ENCODE measurements around the gene UVRAG.

The UVRAG gene

GRCh38 chr11:76026281-76026680 is 211.3 kb downstream of the UVRAG start:
- H3K9me3 ChIP-seq (ENCODE audit: control insufficient read depth in 2 of 2, low read length in 2 of 2) = no peaks in the 10 kb centered on the region
- H3K9ac ChIP-seq (ENCODE audit: low read depth in 1 of 2, low read length in 2 of 2) = no peak overlapping the region
- no peaks in the 10 kb centered on the region for H3K36me3 ChIP-seq (ENCODE audit: control insufficient read depth in 2 of 2, insufficient read depth in 2 of 2, low read length in 2 of 2)
- no peaks in the 10 kb centered on the region for H3K27me3 ChIP-seq (ENCODE audit: control insufficient read depth in 2 of 2, insufficient read depth in 2 of 2, low read length in 2 of 2)
- no peak overlapping the region for H3K4me3 ChIP-seq (ENCODE audit: low read length in 2 of 2)
- H3K27ac ChIP-seq (ENCODE audit: low read depth in 2 of 2, low read length in 2 of 2) = no peak overlapping the region
- H3K4me1 ChIP-seq (ENCODE audit: control insufficient read depth in 2 of 2, insufficient read depth in 2 of 2, low read length in 2 of 2) = peaks cover 0 to 4% of the 10 kb centered on the region in 2 donors

- H3K4me1 ChIP-seq (ENCODE audit: control insufficient read depth in 2 of 2, insufficient read depth in 2 of 2, low read length in 2 of 2) = peaks cover 0 to 4% of the 10 kb centered on the region in 2 donors
- no peaks in the 10 kb centered on the region for H3K9me3 ChIP-seq (ENCODE audit: control insufficient read depth in 2 of 2, low read length in 2 of 2)
- no peaks in the 10 kb centered on the region for H3K36me3 ChIP-seq (ENCODE audit: control insufficient read depth in 2 of 2, insufficient read depth in 2 of 2, low read length in 2 of 2)
- no peaks in the 10 kb centered on the region for H3K27me3 ChIP-seq (ENCODE audit: control insufficient read depth in 2 of 2, insufficient read depth in 2 of 2, low read length in 2 of 2)
- H3K9ac ChIP-seq (ENCODE audit: low read depth in 1 of 2, low read length in 2 of 2) = no peak overlapping the region
- no peak overlapping the region for H3K4me3 ChIP-seq (ENCODE audit: low read length in 2 of 2)
- H3K27ac ChIP-seq (ENCODE audit: low read depth in 2 of 2, low read length in 2 of 2) = no peak overlapping the region
Measured at GRCh38 chr11:76026862-76027261, 211.9 kb downstream of the UVRAG start.

GRCh38 chr11:76030286-76030685 is 215.3 kb downstream of the UVRAG start:
- Histone ChIP-seq H3K4me1 (ENCODE audit: control insufficient read depth in 2 of 2, insufficient read depth in 2 of 2, low read length in 2 of 2) (no peaks in the 10 kb centered on the region), H3K4me3 (ENCODE audit: low read length in 2 of 2) (no peak overlapping the region), H3K27ac (ENCODE audit: low read depth in 2 of 2, low read length in 2 of 2) (no peak overlapping the region), H3K9me3 (ENCODE audit: control insufficient read depth in 2 of 2, low read length in 2 of 2) (no peaks in the 10 kb centered on the region), H3K9ac (ENCODE audit: low read depth in 1 of 2, low read length in 2 of 2) (no peak overlapping the region), H3K36me3 (ENCODE audit: control insufficient read depth in 2 of 2, insufficient read depth in 2 of 2, low read length in 2 of 2) (no peaks in the 10 kb centered on the region), H3K27me3 (ENCODE audit: control insufficient read depth in 2 of 2, insufficient read depth in 2 of 2, low read length in 2 of 2) (no peaks in the 10 kb centered on the region)

GRCh38 chr11:76030968-76031590 is 216.1 kb downstream of the UVRAG start:
- no peaks in the 10 kb centered on the region for H3K27me3 ChIP-seq (ENCODE audit: control insufficient read depth in 2 of 2, insufficient read depth in 2 of 2, low read length in 2 of 2)
- H3K4me1 ChIP-seq (ENCODE audit: control insufficient read depth in 2 of 2, insufficient read depth in 2 of 2, low read length in 2 of 2) = no peaks in the 10 kb centered on the region
- no peaks in the 10 kb centered on the region for H3K36me3 ChIP-seq (ENCODE audit: control insufficient read depth in 2 of 2, insufficient read depth in 2 of 2, low read length in 2 of 2)
- H3K9me3 ChIP-seq (ENCODE audit: control insufficient read depth in 2 of 2, low read length in 2 of 2) = no peaks in the 10 kb centered on the region
- H3K4me3 ChIP-seq (ENCODE audit: low read length in 2 of 2) = no peak overlapping the region
- H3K27ac ChIP-seq (ENCODE audit: low read depth in 2 of 2, low read length in 2 of 2) = no peak overlapping the region
- H3K9ac ChIP-seq (ENCODE audit: low read depth in 1 of 2, low read length in 2 of 2) = no peak overlapping the region

- Histone ChIP-seq H3K4me1 (ENCODE audit: control insufficient read depth in 2 of 2, insufficient read depth in 2 of 2, low read length in 2 of 2) (no peaks in the 10 kb centered on the region), H3K4me3 (ENCODE audit: low read length in 2 of 2) (no peak overlapping the region), H3K9ac (ENCODE audit: low read depth in 1 of 2, low read length in 2 of 2) (no peak overlapping the region), H3K9me3 (ENCODE audit: control insufficient read depth in 2 of 2, low read length in 2 of 2) (no peaks in the 10 kb centered on the region), H3K36me3 (ENCODE audit: control insufficient read depth in 2 of 2, insufficient read depth in 2 of 2, low read length in 2 of 2) (no peaks in the 10 kb centered on the region), H3K27me3 (ENCODE audit: control insufficient read depth in 2 of 2, insufficient read depth in 2 of 2, low read length in 2 of 2) (no peaks in the 10 kb centered on the region), H3K27ac (ENCODE audit: low read depth in 2 of 2, low read length in 2 of 2) (no peak overlapping the region)
Measured at GRCh38 chr11:76033699-76034098, 218.7 kb downstream of the UVRAG start.

GRCh38 chr11:76035020-76035419 is 220.0 kb downstream of the UVRAG start:
- H3K4me3 ChIP-seq (ENCODE audit: low read length in 2 of 2) = no peak overlapping the region
- H3K9ac ChIP-seq (ENCODE audit: low read depth in 1 of 2, low read length in 2 of 2) = no peak overlapping the region
- H3K27me3 ChIP-seq (ENCODE audit: control insufficient read depth in 2 of 2, insufficient read depth in 2 of 2, low read length in 2 of 2) = no peaks in the 10 kb centered on the region
- no peaks in the 10 kb centered on the region for H3K9me3 ChIP-seq (ENCODE audit: control insufficient read depth in 2 of 2, low read length in 2 of 2)
- H3K27ac ChIP-seq (ENCODE audit: low read depth in 2 of 2, low read length in 2 of 2) = no peak overlapping the region
- no peaks in the 10 kb centered on the region for H3K4me1 ChIP-seq (ENCODE audit: control insufficient read depth in 2 of 2, insufficient read depth in 2 of 2, low read length in 2 of 2)
- H3K36me3 ChIP-seq (ENCODE audit: control insufficient read depth in 2 of 2, insufficient read depth in 2 of 2, low read length in 2 of 2) = no peaks in the 10 kb centered on the region

GRCh38 chr11:76038608-76039007 is 223.6 kb downstream of the UVRAG start:
- no peak overlapping the region for H3K4me3 ChIP-seq (ENCODE audit: low read length in 2 of 2)
- H3K27me3 ChIP-seq (ENCODE audit: control insufficient read depth in 2 of 2, insufficient read depth in 2 of 2, low read length in 2 of 2) = no peaks in the 10 kb centered on the region

GRCh38 chr11:76041208-76041607 is 226.2 kb downstream of the UVRAG start:
- Histone ChIP-seq H3K27me3 (ENCODE audit: control insufficient read depth in 2 of 2, insufficient read depth in 2 of 2, low read length in 2 of 2) (no peaks in the 10 kb centered on the region), H3K4me1 (ENCODE audit: control insufficient read depth in 2 of 2, insufficient read depth in 2 of 2, low read length in 2 of 2) (no peaks in the 10 kb centered on the region), H3K4me3 (ENCODE audit: low read length in 2 of 2) (no peak overlapping the region), H3K36me3 (ENCODE audit: control insufficient read depth in 2 of 2, insufficient read depth in 2 of 2, low read length in 2 of 2) (no peaks in the 10 kb centered on the region), H3K9ac (ENCODE audit: low read depth in 1 of 2, low read length in 2 of 2) (no peak overlapping the region), H3K9me3 (ENCODE audit: control insufficient read depth in 2 of 2, low read length in 2 of 2) (no peaks in the 10 kb centered on the region), H3K27ac (ENCODE audit: low read depth in 2 of 2, low read length in 2 of 2) (no peak overlapping the region)

More at GRCh38 chr11:76038608-76039007, 223.6 kb downstream of the UVRAG start:
- Histone ChIP-seq H3K9ac (ENCODE audit: low read depth in 1 of 2, low read length in 2 of 2) (no peak overlapping the region), H3K36me3 (ENCODE audit: control insufficient read depth in 2 of 2, insufficient read depth in 2 of 2, low read length in 2 of 2) (no peaks in the 10 kb centered on the region), H3K4me1 (ENCODE audit: control insufficient read depth in 2 of 2, insufficient read depth in 2 of 2, low read length in 2 of 2) (no peaks in the 10 kb centered on the region), H3K9me3 (ENCODE audit: control insufficient read depth in 2 of 2, low read length in 2 of 2) (no peaks in the 10 kb centered on the region), H3K27ac (ENCODE audit: low read depth in 2 of 2, low read length in 2 of 2) (no peak overlapping the region)

GRCh38 chr11:76044750-76045320 is 229.8 kb downstream of the UVRAG start:
- H3K9ac ChIP-seq (ENCODE audit: low read depth in 1 of 2, low read length in 2 of 2) = no peak overlapping the region
- no peaks in the 10 kb centered on the region for H3K4me1 ChIP-seq (ENCODE audit: control insufficient read depth in 2 of 2, insufficient read depth in 2 of 2, low read length in 2 of 2)
- H3K4me3 ChIP-seq (ENCODE audit: low read length in 2 of 2) = no peak overlapping the region
- H3K36me3 ChIP-seq (ENCODE audit: control insufficient read depth in 2 of 2, insufficient read depth in 2 of 2, low read length in 2 of 2) = no peaks in the 10 kb centered on the region
- no peaks in the 10 kb centered on the region for H3K27me3 ChIP-seq (ENCODE audit: control insufficient read depth in 2 of 2, insufficient read depth in 2 of 2, low read length in 2 of 2)
- no peak overlapping the region for H3K27ac ChIP-seq (ENCODE audit: low read depth in 2 of 2, low read length in 2 of 2)
- peaks cover 0 to 2% of the 10 kb centered on the region in 2 donors for H3K9me3 ChIP-seq (ENCODE audit: control insufficient read depth in 2 of 2, low read length in 2 of 2)

GRCh38 chr11:76047231-76047630 is 232.2 kb downstream of the UVRAG start:
- H3K4me3 ChIP-seq (ENCODE audit: low read length in 2 of 2) = no peak overlapping the region
- H3K4me1 ChIP-seq (ENCODE audit: control insufficient read depth in 2 of 2, insufficient read depth in 2 of 2, low read length in 2 of 2) = peaks cover 0 to 3% of the 10 kb centered on the region in 2 donors
- no peaks in the 10 kb centered on the region for H3K36me3 ChIP-seq (ENCODE audit: control insufficient read depth in 2 of 2, insufficient read depth in 2 of 2, low read length in 2 of 2)
- no peak overlapping the region for H3K27ac ChIP-seq (ENCODE audit: low read depth in 2 of 2, low read length in 2 of 2)
- H3K9me3 ChIP-seq (ENCODE audit: control insufficient read depth in 2 of 2, low read length in 2 of 2) = peaks cover 0 to 2% of the 10 kb centered on the region in 2 donors
- no peaks in the 10 kb centered on the region for H3K27me3 ChIP-seq (ENCODE audit: control insufficient read depth in 2 of 2, insufficient read depth in 2 of 2, low read length in 2 of 2)
- no peak overlapping the region for H3K9ac ChIP-seq (ENCODE audit: low read depth in 1 of 2, low read length in 2 of 2)

Measured in mucosa of rectum (tissue), 2 donors.